IPS-11a (cell line): ENCODE data around the gene TRIM34.
"Not testable (repeated sequence)": the region's sequence is repeated elsewhere in the genome, so short reads cannot be mapped to it uniquely, and the experiment has no call there.

Experiments used
- H3K4me3 ChIP-seq: one replicate; pipeline ENCODE4 v1.5.1; 2013; ENCODE audit warnings: low read depth, low read length, control low read depth

The TRIM34 gene

DNA sequence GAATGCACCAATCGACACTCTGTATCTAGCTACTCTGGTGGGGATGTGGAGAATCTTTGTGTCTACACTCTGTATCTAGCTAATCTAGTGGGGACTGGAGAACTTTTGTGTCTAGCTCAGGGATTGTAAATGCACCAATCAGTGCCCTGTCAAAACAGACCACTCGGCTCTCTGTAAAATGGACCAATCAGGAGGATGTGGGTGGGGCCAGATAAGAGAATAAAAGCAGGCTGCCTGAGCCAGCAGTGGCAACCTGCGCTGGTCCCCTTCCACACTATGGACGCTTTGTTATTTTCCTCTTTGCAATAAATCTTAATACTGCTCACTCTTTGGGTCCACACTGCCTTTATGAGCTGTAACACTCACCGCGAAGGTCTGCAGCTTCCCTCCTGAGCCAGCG lies 58.8 kb downstream of the TRIM34 start:
- not testable (repeated sequence) for H3K4me3 ChIP-seq

DNA sequence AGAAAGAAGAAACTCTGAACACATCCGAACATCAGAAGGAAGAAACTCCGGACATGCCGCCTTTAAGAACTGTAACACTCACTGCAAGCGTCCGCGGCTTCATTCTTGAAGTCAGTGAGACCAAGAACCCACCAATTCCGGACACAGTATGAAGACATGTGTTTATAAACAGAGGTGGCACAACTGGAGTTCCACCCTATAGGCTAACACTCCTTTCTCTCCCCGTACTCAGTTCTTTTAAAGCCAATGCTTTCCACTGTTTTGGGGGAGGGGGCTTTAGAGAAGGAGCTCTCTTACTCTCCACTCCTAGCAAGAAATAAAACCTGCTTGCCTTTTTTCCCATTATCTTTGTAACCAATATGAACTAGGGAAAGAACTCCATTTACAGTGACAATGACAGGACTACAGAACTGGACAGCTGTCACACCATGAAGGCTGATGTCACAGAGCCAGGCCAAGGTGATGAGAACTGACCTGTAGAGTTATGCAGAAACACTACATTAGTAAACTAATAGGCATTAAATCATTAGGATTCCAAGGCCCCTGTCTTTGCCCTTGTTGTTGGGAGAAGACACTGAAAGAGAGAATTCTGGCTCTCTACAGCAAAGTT lies 59.3 kb downstream of the TRIM34 start:
- peak overlapping the region; percentile 55 for H3K4me3 ChIP-seq

- peak within 1 kb of the TSS; percentile 55 for H3K4me3 ChIP-seq
Observed at GRCh38 chr11:5684646-5685362, 60.0 kb downstream of the TRIM34 start, which contains the start of gene TRIM5. Gene TRIM5 (minus strand): TSS chr11:5685074. CDS start chr11:5680177, 4,897 bp downstream.

DNA sequence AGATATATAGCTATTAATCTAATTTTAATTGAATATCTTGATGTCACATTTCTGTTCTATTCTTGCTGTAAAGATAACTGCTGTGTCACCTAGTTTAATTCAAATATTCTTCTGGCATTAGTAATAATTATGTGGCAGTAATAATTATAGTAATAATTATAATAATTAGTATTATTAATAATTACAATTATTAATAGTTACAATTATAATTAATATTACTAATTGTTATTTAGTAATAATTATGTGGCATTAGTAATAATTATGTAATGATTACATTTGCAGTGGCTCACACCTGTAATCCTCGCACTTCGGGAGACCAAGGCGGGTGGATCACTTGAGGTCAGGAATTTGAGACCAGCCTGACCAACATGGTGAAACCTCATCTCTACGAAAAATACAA lies 61.6 kb downstream of the TRIM34 start:
- no peak overlapping the region for H3K4me3 ChIP-seq

- H3K4me3 ChIP-seq = no peak overlapping the region
Observed at GRCh38 chr11:5688482-5688881, 63.7 kb downstream of the TRIM34 start.

- peak within 1 kb of the TSS; percentile 13 for H3K4me3 ChIP-seq
Observed at GRCh38 chr11:5689551-5689983, 64.8 kb downstream of the TRIM34 start, which contains the start of gene TRIM22. Gene TRIM22 (plus strand): TSS chr11:5689790. CDS start chr11:5696233, 6,443 bp downstream.

DNA sequence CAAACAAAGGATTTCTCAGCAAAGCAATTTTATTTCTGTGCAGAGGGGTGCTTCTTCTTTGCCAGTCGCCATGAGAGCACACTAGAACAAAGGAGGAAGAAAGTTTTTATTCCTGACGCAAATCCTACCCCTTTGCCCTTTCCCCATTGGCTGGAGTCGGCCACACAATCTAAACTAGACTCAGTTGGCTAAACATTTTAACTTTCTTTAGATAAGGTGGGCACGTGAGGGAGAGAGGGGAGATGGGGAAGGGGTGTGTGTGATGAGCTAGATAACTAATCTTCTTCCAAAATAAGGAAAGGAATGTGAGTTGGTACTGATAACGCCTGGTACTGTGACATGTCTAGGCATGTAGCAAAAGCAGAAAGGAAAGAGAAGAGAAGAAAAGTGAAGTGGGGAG lies 65.4 kb downstream of the TRIM34 start:
- H3K4me3 ChIP-seq = peak overlapping the region; percentile 13

- H3K4me3 ChIP-seq = peak overlapping the region; percentile 5
Observed at GRCh38 chr11:5690736-5691135, 65.9 kb downstream of the TRIM34 start.

DNA sequence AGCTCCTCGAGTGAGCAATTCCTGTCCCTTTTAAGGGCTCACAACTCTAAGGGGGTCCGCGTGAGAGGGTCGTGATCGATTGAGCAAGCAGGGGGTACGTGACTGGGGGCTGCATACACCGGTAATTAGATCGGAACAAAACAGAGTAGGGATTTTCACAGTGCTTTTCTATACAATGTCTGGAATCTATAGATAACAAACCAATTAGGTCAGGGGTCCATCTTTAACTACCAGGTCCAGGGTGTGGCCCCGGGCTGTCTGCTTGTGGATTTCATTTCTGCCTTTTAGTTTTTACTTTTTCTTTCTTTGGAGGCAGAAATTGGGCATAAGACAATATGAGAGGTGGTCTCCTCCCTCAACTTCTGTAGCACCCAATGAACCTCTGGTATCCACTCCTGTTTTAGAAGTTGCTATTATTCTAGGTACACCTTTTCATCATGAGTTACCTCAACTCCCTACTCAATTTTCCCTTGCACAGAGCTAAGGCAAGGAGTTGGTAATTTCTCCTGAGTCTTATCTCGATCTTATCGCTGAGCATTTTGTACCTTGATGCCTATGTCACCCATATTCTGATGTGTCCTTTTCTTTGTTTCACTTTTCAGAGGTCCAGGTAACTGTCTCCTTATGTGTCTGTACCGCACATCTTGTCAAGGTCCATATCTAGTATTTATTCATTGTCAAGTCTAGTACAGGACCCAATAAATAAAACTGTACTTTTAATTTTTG lies 66.6 kb downstream of the TRIM34 start:
- H3K4me3 ChIP-seq = not testable (repeated sequence)

DNA sequence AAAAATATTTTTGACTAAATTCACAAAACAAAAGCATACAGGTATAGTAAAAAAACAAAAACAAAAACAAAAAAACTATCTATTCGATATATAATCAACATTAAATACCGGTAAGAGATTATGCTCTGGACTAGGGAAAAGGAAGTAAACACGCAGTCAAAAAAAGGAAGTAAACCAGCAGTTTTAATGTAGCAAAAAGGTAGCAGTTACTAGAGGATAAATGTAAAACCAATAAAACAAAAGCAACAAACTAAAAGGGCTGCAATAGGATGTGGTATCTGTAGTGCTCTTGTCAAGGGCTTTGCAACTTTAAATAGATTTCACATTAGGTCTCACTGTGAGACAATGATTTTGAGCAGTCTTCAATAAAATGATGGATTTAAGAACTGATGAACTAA lies 67.2 kb downstream of the TRIM34 start:
- H3K4me3 ChIP-seq = no peak overlapping the region
